GM12878 (cell line): Measurements from ENCODE around the gene EPS8. TPM values are rescaled to one million over a fixed set of nuclear protein-coding genes. Genes with fewer than 3 reads are reported as not detected.

Experiments
- ATAC-seq: fragments of 200-7000 bp; cut with Tn5 transposase; 3 replicates; pipeline ENCODE4 v1.9.1; 2020; ENCODE audit warnings: mild to moderate bottlenecking, moderate library complexity
- BruUV-seq: library from RNA; stranded (reverse); fragments of 400-500 nt; replicated peaks from 2 replicates; lab custom pipeline; 2021; lab: Mats Ljungman, UMichigan
- CTCF ChIA-PET: fragments of 300-600 bp; sonication (Branson Sonifier 250); formaldehyde crosslinking; extraction: SDS; loops from one replicate; lab custom pipeline; 2021; ENCODE audit warnings: inconsistent platforms; lab: Yijun Ruan, JAX
- POLR2A ChIA-PET: fragments of 350-600 bp; formaldehyde crosslinking; extraction: SDS; loops from one replicate; lab custom pipeline; 2021; ENCODE audit warnings: inconsistent platforms; lab: Charles Lee
- RAD21 ChIA-PET: fragments of 300-600 bp; sonication (Branson Sonifier 250); formaldehyde crosslinking; loops from one replicate; lab custom pipeline; 2023; ENCODE audit warnings: antibody characterized with exemption; ENCODE audit not compliant: unreplicated experiment; lab: Charles Lee
- SMC1A ChIA-PET: fragments of 300-600 bp; sonication (Branson Sonifier 250); formaldehyde crosslinking; loops from one replicate; lab custom pipeline; 2023; ENCODE audit not compliant: unreplicated experiment, uncharacterized antibody; lab: Charles Lee
- DNase-seq: peaks from one replicate; pipeline ENCODE4 v3.0.0-alpha.2; 2011; ENCODE audit warnings: low read depth, low spot score
- FAIRE-seq: peaks from 3 replicates; lab custom pipeline; 2011; peaks lifted over from hg19 to GRCh38; lab: Jason Lieb, UNC
- H2AFZ ChIP-seq: 2 replicates; pipeline ENCODE4 v1.6.0; 2011; ENCODE audit warnings: low read depth, low read length, control low read depth; ENCODE audit not compliant: control insufficient read depth
- H3K27ac ChIP-seq: 2 replicates; pipeline ENCODE4 v1.5.1; 2011; ENCODE audit warnings: control low read depth; ENCODE audit not compliant: control insufficient read depth, insufficient read depth
- H3K27me3 ChIP-seq, 2 experiments: replicated peaks in 1 of 2; 2 replicates each; pipeline versions ENCODE4 v1.6.0 to v1.6.1; 2011; ENCODE audit warnings: low read length in 1 of 2; ENCODE audit not compliant: control insufficient read depth in 2 of 2, insufficient read depth in 2 of 2
- H3K36me3 ChIP-seq, 2 experiments: 2 replicates each; pipeline ENCODE4 v1.5.1; 2011; ENCODE audit warnings: low read length in 1 of 2; ENCODE audit not compliant: control insufficient read depth in 2 of 2, insufficient read depth in 2 of 2
- H3K4me1 ChIP-seq: 2 replicates; pipeline ENCODE4 v1.6.1; 2011; ENCODE audit warnings: mild to moderate bottlenecking, low read length, moderate library complexity, mixed read lengths; ENCODE audit not compliant: control insufficient read depth, insufficient read depth
- H3K4me2 ChIP-seq: 2 replicates; pipeline ENCODE4 v1.6.0; 2011; ENCODE audit warnings: control low read depth; ENCODE audit not compliant: control insufficient read depth, insufficient read depth
- H3K4me3 ChIP-seq: fragments of 200-600 bp; sonication (generic); 2 replicates; pipeline ENCODE4 v1.5.1; 2016
- H3K79me2 ChIP-seq: 2 replicates; pipeline ENCODE4 v1.6.0; 2011; ENCODE audit warnings: low read length; ENCODE audit not compliant: control insufficient read depth, insufficient read depth
- H3K9ac ChIP-seq: 2 replicates; pipeline ENCODE4 v1.8.0; 2011; ENCODE audit warnings: low read length, control low read depth, mixed read lengths; ENCODE audit not compliant: control insufficient read depth, insufficient read depth
- H3K9me3 ChIP-seq: replicated peaks from 3 replicates; pipeline ENCODE4 v1.5.1; 2011; ENCODE audit warnings: mild to moderate bottlenecking, low read length; ENCODE audit not compliant: control insufficient read depth, insufficient read depth
- H4K20me1 ChIP-seq: 2 replicates; pipeline ENCODE4 v1.6.0; 2011; ENCODE audit not compliant: control insufficient read depth, insufficient read depth
- BACH1 ChIP-seq: fragments of 450-650 bp; IDR thresholded peaks from 2 replicates; pipeline ENCODE4 v1.6.1; 2017; ENCODE audit warnings: mild to moderate bottlenecking, borderline replicate concordance
- MEF2A ChIP-seq: IDR thresholded peaks from 2 replicates; pipeline ENCODE4 v1.6.1; 2011; ENCODE audit warnings: low read depth, mild to moderate bottlenecking, low read length, moderate library complexity; ENCODE audit not compliant: insufficient read depth
- NRF1 ChIP-seq: conservative IDR thresholded peaks from 2 replicates; pipeline ENCODE4 v1.6.1; 2011; ENCODE audit warnings: mild to moderate bottlenecking, low read depth, low read length, improper control_type of control experiment
- SIN3A ChIP-seq: IDR thresholded peaks from 2 replicates; pipeline ENCODE4 v1.6.1; 2012; ENCODE audit warnings: low read depth, low read length, improper control_type of control experiment
- STAT3 ChIP-seq: IDR thresholded peaks from 2 replicates; pipeline ENCODE4 v1.6.1; 2011; ENCODE audit warnings: low read depth, low read length, improper control_type of control experiment
- ZZZ3 ChIP-seq: IDR thresholded peaks from 2 replicates; pipeline ENCODE4 v1.6.1; 2011; ENCODE audit warnings: low read depth; ENCODE audit not compliant: control insufficient read depth, insufficient read length
- WGBS: methylation state at CpG from one replicate; pipeline ENCODE4 v1.1.6; 2016; ENCODE audit warnings: low lambda C conversion rate; ENCODE audit not compliant: insufficient replicate concordance, insufficient coverage; ENCODE audit errors: missing lambda C conversion rate; 5-methylcytosine and 5-hydroxymethylcytosine counted together
- in situ Hi-C: fragments of 300-500 bp; cut with MboI; formaldehyde crosslinking; loops from 9 replicates; pipeline ENCODE4 v1.14.3; 2018; ENCODE audit warnings: mixed read lengths
- intact Hi-C: fragments of 100-400 bp; cut with micrococcal nuclease; formaldehyde crosslinking; loops from one replicate; pipeline ENCODE4 v1.14.2; 2022; ENCODE audit not compliant: unreplicated experiment
- polyA plus RNA-seq, 11 experiments: library from polyadenylated mRNA; depleted of rRNA in 4 of 11; unstranded in 6 of 11; stranded (reverse) in 5 of 11; fragments of >200 nt; fragmentation: Nextera tagmentation in 4 of 11; fragmentation: Illumina TruSeq in 1 of 11; extraction: Ambion mirVana in 4 of 11; extraction: Trizol in 1 of 11; gene quantifications; 1 replicate in 1 of 11; 2 replicates in 10 of 11; pipeline versions ENCODE4 v1.2.1 to v1.2.3, GENCODE V29; 2011 to 2016; ENCODE audit warnings: inconsistent platforms in 2 of 11, missing spikeins in 2 of 11, low read depth in 1 of 11
- total RNA-seq, 4 experiments: library from RNA; depleted of rRNA in 3 of 4; stranded (reverse); fragments of >200 nt in 3 of 4; fragmentation: Illumina TruSeq in 1 of 4; extraction: Trizol in 1 of 4; gene quantifications; 2 replicates each; pipeline versions ENCODE4 v1.2.1 to v1.2.3, GENCODE V29; 2013 to 2021
- TF ChIP-seq, protein P1 (sequence below), 3 experiments: IDR thresholded peaks in 2 of 3; conservative IDR thresholded peaks in 1 of 3; 2 replicates each; pipeline ENCODE4 v1.5.1; 2011; ENCODE audit warnings: low read depth in 3 of 3, low read length in 3 of 3, mild to moderate bottlenecking in 3 of 3, control low read depth in 2 of 3, moderate library complexity in 2 of 3, inconsistent platforms in 1 of 3, mixed read lengths in 1 of 3; ENCODE audit not compliant: control insufficient read depth in 2 of 3, insufficient read depth in 1 of 3; ENCODE audit errors: extremely low read depth in 1 of 3
- TF ChIP-seq, protein P2 (sequence below): fragments of 450-650 bp; IDR thresholded peaks from 2 replicates; pipeline ENCODE4 v1.6.1; 2017; ENCODE audit warnings: mild to moderate bottlenecking

The EPS8 gene
- total and polyA plus RNA-seq, 10 of the 15 experiments (the other 5 are each of a cell fraction or from before 2014, with no cell fraction given): 1.3 to 127 (median 3.4) TPM

DNA sequence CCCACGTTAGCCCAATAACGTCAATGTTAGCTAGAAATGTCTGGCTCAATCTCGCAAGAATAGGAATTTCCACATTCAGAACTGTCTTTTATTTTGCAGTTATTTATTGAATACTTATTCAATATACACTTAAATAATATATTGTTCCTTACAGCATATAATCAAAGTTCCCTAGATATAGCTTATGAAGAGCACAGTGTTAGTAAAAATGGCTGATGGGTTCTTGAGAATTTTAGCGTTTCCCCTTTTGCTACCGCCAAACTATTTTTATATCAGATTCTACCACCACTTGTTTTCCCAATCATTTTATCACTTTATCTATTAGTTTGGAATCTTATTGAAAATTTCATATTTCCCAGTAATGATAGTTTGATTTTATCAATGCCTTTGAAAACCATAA is 12.7 kb downstream of the EPS8 start:
- no peaks in the 10 kb centered on the region for H3K4me1 ChIP-seq
- no peak for ATAC-seq
- ChIA-PET RAD21 (interaction anchor here (0.6 to 2.9 kb wide), 12 partner anchors 9 to 186 kb away, joined by 3 to 13 read pairs (median 4); partner anchors contain the start of gene EPS8), SMC1A (interaction anchor here (0.7 to 12.3 kb wide), 18 partner anchors 8 to 197 kb away, joined by 3 to 201 read pairs (median 4); partner anchors contain the start of gene EPS8), POLR2A (interaction anchor here (1.0 to 5.3 kb wide), 4 partner anchors 9 to 134 kb away, joined by 3 to 45 read pairs (median 4); partner anchors contain the start of genes DERA and EPS8), CTCF (interaction anchor here (1.0 to 2.0 kb wide), 6 partner anchors 8 to 186 kb away, joined by 3 to 7 read pairs (median 4); no protein-coding TSS in a partner anchor)
- FAIRE-seq: no peak
- no peak overlapping the region for H3K9ac ChIP-seq
- in situ Hi-C loops (no loop called here), intact Hi-C loops (no loop called here)
- no peak overlapping the region for H3K4me2 ChIP-seq
- no peaks in the 10 kb centered on the region for H3K9me3 ChIP-seq
- 95% methylated on average over 5 of the region's 5 CpGs for WGBS
- TF ChIP-seq, protein P1, sequence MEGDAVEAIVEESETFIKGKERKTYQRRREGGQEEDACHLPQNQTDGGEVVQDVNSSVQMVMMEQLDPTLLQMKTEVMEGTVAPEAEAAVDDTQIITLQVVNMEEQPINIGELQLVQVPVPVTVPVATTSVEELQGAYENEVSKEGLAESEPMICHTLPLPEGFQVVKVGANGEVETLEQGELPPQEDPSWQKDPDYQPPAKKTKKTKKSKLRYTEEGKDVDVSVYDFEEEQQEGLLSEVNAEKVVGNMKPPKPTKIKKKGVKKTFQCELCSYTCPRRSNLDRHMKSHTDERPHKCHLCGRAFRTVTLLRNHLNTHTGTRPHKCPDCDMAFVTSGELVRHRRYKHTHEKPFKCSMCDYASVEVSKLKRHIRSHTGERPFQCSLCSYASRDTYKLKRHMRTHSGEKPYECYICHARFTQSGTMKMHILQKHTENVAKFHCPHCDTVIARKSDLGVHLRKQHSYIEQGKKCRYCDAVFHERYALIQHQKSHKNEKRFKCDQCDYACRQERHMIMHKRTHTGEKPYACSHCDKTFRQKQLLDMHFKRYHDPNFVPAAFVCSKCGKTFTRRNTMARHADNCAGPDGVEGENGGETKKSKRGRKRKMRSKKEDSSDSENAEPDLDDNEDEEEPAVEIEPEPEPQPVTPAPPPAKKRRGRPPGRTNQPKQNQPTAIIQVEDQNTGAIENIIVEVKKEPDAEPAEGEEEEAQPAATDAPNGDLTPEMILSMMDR (IDR thresholded peaks at IDR 0.05 in 2 of 3, conservative IDR thresholded peaks at IDR 0.05 in 1 of 3; ENCODE audit: control insufficient read depth in 2 of 3, extremely low read depth in 1 of 3, insufficient read depth in 1 of 3, low read depth in 3 of 3, low read length in 3 of 3): no peak
- no peak for TF ChIP-seq NRF1
- no peak for TF ChIP-seq ZZZ3
- TF ChIP-seq SIN3A: no peak
- TF ChIP-seq MEF2A: no peak
- TF ChIP-seq STAT3: no peak
- TF ChIP-seq BACH1: no peak
- TF ChIP-seq, protein P2, sequence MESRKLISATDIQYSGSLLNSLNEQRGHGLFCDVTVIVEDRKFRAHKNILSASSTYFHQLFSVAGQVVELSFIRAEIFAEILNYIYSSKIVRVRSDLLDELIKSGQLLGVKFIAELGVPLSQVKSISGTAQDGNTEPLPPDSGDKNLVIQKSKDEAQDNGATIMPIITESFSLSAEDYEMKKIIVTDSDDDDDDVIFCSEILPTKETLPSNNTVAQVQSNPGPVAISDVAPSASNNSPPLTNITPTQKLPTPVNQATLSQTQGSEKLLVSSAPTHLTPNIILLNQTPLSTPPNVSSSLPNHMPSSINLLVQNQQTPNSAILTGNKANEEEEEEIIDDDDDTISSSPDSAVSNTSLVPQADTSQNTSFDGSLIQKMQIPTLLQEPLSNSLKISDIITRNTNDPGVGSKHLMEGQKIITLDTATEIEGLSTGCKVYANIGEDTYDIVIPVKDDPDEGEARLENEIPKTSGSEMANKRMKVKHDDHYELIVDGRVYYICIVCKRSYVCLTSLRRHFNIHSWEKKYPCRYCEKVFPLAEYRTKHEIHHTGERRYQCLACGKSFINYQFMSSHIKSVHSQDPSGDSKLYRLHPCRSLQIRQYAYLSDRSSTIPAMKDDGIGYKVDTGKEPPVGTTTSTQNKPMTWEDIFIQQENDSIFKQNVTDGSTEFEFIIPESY: peak; percentile 90
- H3K27ac ChIP-seq: no peak overlapping the region
- H3K4me3 ChIP-seq: no peak overlapping the region
- H2AFZ ChIP-seq: no peak overlapping the region
- no peaks in the 10 kb centered on the region for H3K36me3 ChIP-seq
- no peak for DNase-seq
- no peaks in the 10 kb centered on the region for H3K79me2 ChIP-seq
- no peaks in the 10 kb centered on the region for H4K20me1 ChIP-seq
- no peaks in the 10 kb centered on the region for H3K27me3 ChIP-seq
- no TSS peak for BruUV-seq
